PC-9 (cell line): ENCODE results near the gene UNC13B. TPM values are rescaled to one million over a fixed set of nuclear protein-coding genes. Genes with fewer than 3 reads are reported as not detected.

ENCODE experiments used
- BruUV-seq: library from RNA; stranded (reverse); fragments of 400-500 nt; replicated peaks from 2 replicates; lab custom pipeline; 2021; lab: Mats Ljungman, UMichigan
- CTCF ChIA-PET: fragments of 300-600 bp; sonication (Branson Sonifier 250); formaldehyde crosslinking; loops from one replicate; lab custom pipeline; 2022; ENCODE audit warnings: antibody characterized with exemption; lab: Charles Lee
- POLR2A ChIA-PET: fragments of 300-600 bp; sonication (Branson Sonifier 250); formaldehyde crosslinking; loops from one replicate; lab custom pipeline; 2022; ENCODE audit warnings: antibody characterized with exemption; ENCODE audit not compliant: unreplicated experiment; lab: Charles Lee
- DNase-seq, 2 experiments: peaks; one replicate each; pipeline versions ENCODE4 v3.0.0 to v3.0.0-alpha.2; 2015 to 2022; ENCODE audit warnings: mixed read lengths in 1 of 2
- H2AFZ ChIP-seq: fragments of 200-600 bp; sonication (generic); 2 replicates; pipeline ENCODE4 v1.8.1; 2017; ENCODE audit warnings: antibody characterized with exemption
- H3F3A ChIP-seq: fragments of 200-600 bp; sonication (generic); 2 replicates; pipeline ENCODE4 v1.8.1; 2017; ENCODE audit warnings: antibody characterized with exemption, mild to moderate bottlenecking, low read depth; ENCODE audit not compliant: insufficient read depth
- H3K27ac ChIP-seq: fragments of 200-600 bp; sonication (generic); 2 replicates; pipeline ENCODE4 v1.6.1; 2016; ENCODE audit warnings: mixed run types
- H3K27me3 ChIP-seq: fragments of 200-600 bp; sonication (generic); 2 replicates; pipeline ENCODE4 v1.6.1; 2016; ENCODE audit warnings: low read depth, mixed run types; ENCODE audit not compliant: insufficient read depth
- H3K36me3 ChIP-seq: fragments of 200-600 bp; sonication (generic); 2 replicates; pipeline ENCODE4 v1.6.1; 2016; ENCODE audit warnings: low read depth, mixed run types
- H3K4me1 ChIP-seq: fragments of 200-600 bp; sonication (generic); replicated peaks from 2 replicates; pipeline ENCODE4 v1.6.1; 2016; ENCODE audit warnings: mixed run types; ENCODE audit not compliant: insufficient read depth
- H3K4me2 ChIP-seq: fragments of 200-600 bp; sonication (generic); 2 replicates; pipeline ENCODE4 v1.6.1; 2017; ENCODE audit warnings: mixed run types
- H3K4me3 ChIP-seq: fragments of 200-600 bp; sonication (generic); 2 replicates; pipeline ENCODE4 v1.6.1; 2016; ENCODE audit warnings: mixed run types
- H3K79me2 ChIP-seq: fragments of 200-600 bp; sonication (generic); 2 replicates; pipeline ENCODE4 v1.6.1; 2017; ENCODE audit warnings: low read depth, mixed run types
- H3K9me2 ChIP-seq: fragments of 200-600 bp; sonication (generic); 2 replicates; pipeline ENCODE4 v1.8.1; 2017; ENCODE audit warnings: mild to moderate bottlenecking; ENCODE audit not compliant: insufficient read depth
- H3K9me3 ChIP-seq: fragments of 200-600 bp; sonication (generic); 2 replicates; pipeline ENCODE4 v1.8.1; 2016; ENCODE audit warnings: low read depth; ENCODE audit not compliant: insufficient read depth
- H4K20me1 ChIP-seq: fragments of 200-600 bp; sonication (generic); 2 replicates; pipeline ENCODE4 v1.8.1; 2017; ENCODE audit not compliant: insufficient read depth
- EZH2 ChIP-seq: fragments of 200-600 bp; sonication (generic); IDR thresholded peaks from 2 replicates; pipeline ENCODE4 v1.8.0; 2017; ENCODE audit warnings: antibody characterized with exemption, low read depth
- intact Hi-C: fragments of 100-400 bp; cut with micrococcal nuclease; formaldehyde crosslinking; loops from one replicate; pipeline ENCODE4 v1.10.0; 2022; ENCODE audit not compliant: unreplicated experiment
- total RNA-seq: library from RNA; stranded (reverse); gene quantifications from 2 replicates; pipeline ENCODE4 v1.2.3, GENCODE V29; 2021
- TF ChIP-seq, protein P1 (sequence below): fragments of 200-600 bp; sonication (generic); conservative IDR thresholded peaks from 2 replicates; pipeline ENCODE4 v1.6.1; 2017; ENCODE audit warnings: mixed run types, antibody characterized with exemption, mild to moderate bottlenecking, moderate library complexity

The UNC13B gene
- total RNA-seq, 1 experiment from 2014 or later: not detected

DNA sequence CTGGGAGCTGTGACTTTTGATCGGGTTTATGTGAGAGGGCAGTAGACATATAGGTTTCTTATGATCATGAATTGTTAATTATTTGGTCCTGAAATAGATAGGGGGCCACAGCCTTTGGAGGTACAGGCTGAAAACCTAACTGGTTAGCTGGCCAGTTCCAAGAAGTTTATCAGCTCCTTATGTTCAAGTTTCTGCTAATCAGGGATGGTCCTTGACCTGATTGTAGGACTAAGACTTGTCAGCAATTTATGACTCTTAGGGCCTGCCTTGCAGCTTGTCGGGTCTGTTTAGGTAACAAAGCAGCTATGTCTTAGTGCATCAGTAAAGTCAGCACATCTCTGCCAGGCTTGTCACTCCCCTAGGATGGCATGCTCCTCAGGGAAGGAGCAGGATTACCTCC, 176.3 kb downstream of the UNC13B start:
- no TSS peak for BruUV-seq

DNA sequence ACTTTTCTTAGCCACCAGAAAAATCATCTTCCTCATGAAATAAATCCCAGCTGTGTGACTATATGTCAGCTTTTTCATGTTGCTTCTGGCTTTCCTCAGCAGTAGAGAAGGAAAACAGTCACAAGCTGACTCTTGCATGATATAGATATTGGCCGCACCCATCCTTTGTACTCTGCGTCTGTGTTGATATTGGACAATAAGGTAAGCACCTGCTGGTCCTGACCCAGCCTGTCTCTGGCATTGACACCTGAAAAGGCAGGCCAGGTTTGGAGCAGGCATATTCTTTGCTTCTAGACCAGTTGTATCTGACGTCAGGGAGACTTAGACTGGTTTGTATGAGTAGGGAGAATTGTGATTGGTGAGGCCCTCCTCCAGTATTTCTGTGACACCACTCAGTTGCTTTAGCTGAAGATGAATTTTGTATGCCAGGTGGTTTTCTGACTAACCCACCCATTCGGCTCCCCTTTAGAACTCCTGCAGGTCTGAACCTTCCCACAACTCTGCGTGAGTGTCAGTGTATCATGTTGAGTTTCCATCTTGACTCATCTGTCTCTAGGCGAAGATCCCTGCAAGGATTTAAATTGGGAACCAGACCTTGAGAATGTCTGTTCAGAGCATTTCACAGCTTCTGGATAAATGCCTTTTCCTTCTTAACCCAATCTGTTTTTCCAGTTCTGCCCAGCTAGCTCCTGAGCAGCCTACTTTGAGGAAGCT, 176.9 kb downstream of the UNC13B start:
- ChIA-PET POLR2A (no interaction called here), CTCF (no interaction called here)
- no peak overlapping the region for H3K4me3 ChIP-seq
- H3K27me3 ChIP-seq: no peaks in the 10 kb centered on the region
- no peak overlapping the region for H3K27ac ChIP-seq
- H3K4me2 ChIP-seq: no peak overlapping the region
- H3K9me3 ChIP-seq: no peaks in the 10 kb centered on the region
- H4K20me1 ChIP-seq: no peaks in the 10 kb centered on the region
- BruUV-seq: no TSS peak
- intact Hi-C loops: no loop called here
- H2AFZ ChIP-seq: no peak overlapping the region
- no peak for DNase-seq
- no peaks in the 10 kb centered on the region for H3K9me2 ChIP-seq
- H3K36me3 ChIP-seq: no peaks in the 10 kb centered on the region
- H3F3A ChIP-seq: no peaks in the 10 kb centered on the region
- H3K79me2 ChIP-seq: no peaks in the 10 kb centered on the region
- TF ChIP-seq EZH2: no peak
- TF ChIP-seq, protein P1, sequence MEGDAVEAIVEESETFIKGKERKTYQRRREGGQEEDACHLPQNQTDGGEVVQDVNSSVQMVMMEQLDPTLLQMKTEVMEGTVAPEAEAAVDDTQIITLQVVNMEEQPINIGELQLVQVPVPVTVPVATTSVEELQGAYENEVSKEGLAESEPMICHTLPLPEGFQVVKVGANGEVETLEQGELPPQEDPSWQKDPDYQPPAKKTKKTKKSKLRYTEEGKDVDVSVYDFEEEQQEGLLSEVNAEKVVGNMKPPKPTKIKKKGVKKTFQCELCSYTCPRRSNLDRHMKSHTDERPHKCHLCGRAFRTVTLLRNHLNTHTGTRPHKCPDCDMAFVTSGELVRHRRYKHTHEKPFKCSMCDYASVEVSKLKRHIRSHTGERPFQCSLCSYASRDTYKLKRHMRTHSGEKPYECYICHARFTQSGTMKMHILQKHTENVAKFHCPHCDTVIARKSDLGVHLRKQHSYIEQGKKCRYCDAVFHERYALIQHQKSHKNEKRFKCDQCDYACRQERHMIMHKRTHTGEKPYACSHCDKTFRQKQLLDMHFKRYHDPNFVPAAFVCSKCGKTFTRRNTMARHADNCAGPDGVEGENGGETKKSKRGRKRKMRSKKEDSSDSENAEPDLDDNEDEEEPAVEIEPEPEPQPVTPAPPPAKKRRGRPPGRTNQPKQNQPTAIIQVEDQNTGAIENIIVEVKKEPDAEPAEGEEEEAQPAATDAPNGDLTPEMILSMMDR: no peak
- H3K4me1 ChIP-seq: no peaks in the 10 kb centered on the region

More for the DNA sequence above, 176.3 kb downstream of the UNC13B start:
- no peak for TF ChIP-seq EZH2
- TF ChIP-seq, protein P1: no peak
- no peaks in the 10 kb centered on the region for H4K20me1 ChIP-seq
- H2AFZ ChIP-seq: no peak overlapping the region
- no peaks in the 10 kb centered on the region for H3K36me3 ChIP-seq
- H3F3A ChIP-seq: no peaks in the 10 kb centered on the region
- H3K9me3 ChIP-seq: no peaks in the 10 kb centered on the region
- no peak overlapping the region for H3K4me3 ChIP-seq
- ChIA-PET POLR2A (no interaction called here), CTCF (no interaction called here)
- H3K79me2 ChIP-seq: no peaks in the 10 kb centered on the region
- H3K9me2 ChIP-seq: no peaks in the 10 kb centered on the region
- no peak overlapping the region for H3K4me2 ChIP-seq
- DNase-seq: no peak
- H3K4me1 ChIP-seq: no peaks in the 10 kb centered on the region
- intact Hi-C loops: no loop called here
- H3K27ac ChIP-seq: no peak overlapping the region
- no peaks in the 10 kb centered on the region for H3K27me3 ChIP-seq

DNA sequence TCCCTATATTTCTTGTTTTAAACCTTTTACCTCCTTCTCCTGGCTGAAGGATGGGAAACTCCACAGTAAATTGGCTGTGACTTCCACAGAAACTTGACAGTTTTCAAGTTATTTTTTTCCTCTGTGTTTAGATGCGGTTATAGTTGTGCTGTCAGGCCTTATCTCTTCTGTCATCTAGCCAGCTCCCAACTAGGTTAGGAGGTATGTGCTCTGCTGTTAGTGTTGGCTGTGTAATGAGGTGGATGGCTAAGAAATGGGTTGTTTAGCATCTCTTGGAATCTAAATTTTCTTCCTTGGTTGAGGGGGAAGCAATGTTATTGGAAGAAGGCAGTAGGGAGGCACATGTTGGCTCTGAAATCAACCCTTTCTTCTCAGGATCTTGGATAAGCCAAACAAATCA, 178.2 kb downstream of the UNC13B start:
- no peaks in the 10 kb centered on the region for H3K9me2 ChIP-seq
- no peak overlapping the region for H3K27ac ChIP-seq
- no peaks in the 10 kb centered on the region for H3F3A ChIP-seq
- no peaks in the 10 kb centered on the region for H3K36me3 ChIP-seq
- no peak for TF ChIP-seq EZH2
- TF ChIP-seq, protein P1: no peak
- no peak overlapping the region for H3K4me3 ChIP-seq
- POLR2A ChIA-PET: no interaction called here
- no peak for DNase-seq
- H2AFZ ChIP-seq: no peak overlapping the region
- H4K20me1 ChIP-seq: no peaks in the 10 kb centered on the region
- H3K27me3 ChIP-seq: no peaks in the 10 kb centered on the region
- no peaks in the 10 kb centered on the region for H3K79me2 ChIP-seq
- no TSS peak for BruUV-seq
- H3K9me3 ChIP-seq: no peaks in the 10 kb centered on the region
- intact Hi-C loops: no loop called here
- no peaks in the 10 kb centered on the region for H3K4me1 ChIP-seq
- H3K4me2 ChIP-seq: no peak overlapping the region
- CTCF ChIA-PET: no interaction called here
